Stimulated activated CD8-positive, alpha-beta memory T cell treated with anti-CD3 and anti-CD28 coated beads, Interleukin-4, amount 100 ng/mL, for 48 hours (primary cell): Measurements from ENCODE around the gene AKNA.

Experiments
- DNase-seq: peaks from one replicate; pipeline ENCODE4 v3.0.0-alpha.2; 2020

Gene AKNA

DNA sequence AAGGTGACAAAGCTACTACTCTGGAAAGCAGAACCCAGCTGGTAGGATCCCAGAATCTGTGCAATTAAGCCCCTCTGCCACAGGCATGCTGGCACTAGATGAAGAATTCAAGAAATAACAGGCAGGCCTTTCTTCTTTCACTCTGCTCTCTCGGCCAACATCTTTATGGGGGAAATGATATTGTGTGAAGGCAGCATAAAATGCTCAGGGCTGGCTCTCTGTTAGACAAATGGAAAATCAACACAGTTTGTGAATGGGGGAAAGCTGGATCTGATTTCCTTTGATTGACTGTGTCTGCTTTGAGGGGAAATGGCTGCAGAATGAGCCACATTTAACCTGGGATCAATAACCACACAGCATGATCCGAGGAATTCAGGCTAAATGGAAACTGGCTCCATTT is 29.1 kb upstream of the AKNA start:
- no peak for DNase-seq

GRCh38 chr9:114416290-114416689 is 28.5 kb upstream of the AKNA start:
- DNase-seq: no peak

- DNase-seq: no peak
Observed at GRCh38 chr9:114414346-114414745, 26.6 kb upstream of the AKNA start.

- DNase-seq: no peak
Observed at GRCh38 chr9:114413861-114414301, 26.1 kb upstream of the AKNA start.

- DNase-seq: no peak
Observed at GRCh38 chr9:114412048-114412683, 24.4 kb upstream of the AKNA start.

GRCh38 chr9:114411452-114411851 is 23.7 kb upstream of the AKNA start:
- DNase-seq: no peak

- DNase-seq: no peak
Observed at GRCh38 chr9:114410910-114411309, 23.1 kb upstream of the AKNA start.

DNA sequence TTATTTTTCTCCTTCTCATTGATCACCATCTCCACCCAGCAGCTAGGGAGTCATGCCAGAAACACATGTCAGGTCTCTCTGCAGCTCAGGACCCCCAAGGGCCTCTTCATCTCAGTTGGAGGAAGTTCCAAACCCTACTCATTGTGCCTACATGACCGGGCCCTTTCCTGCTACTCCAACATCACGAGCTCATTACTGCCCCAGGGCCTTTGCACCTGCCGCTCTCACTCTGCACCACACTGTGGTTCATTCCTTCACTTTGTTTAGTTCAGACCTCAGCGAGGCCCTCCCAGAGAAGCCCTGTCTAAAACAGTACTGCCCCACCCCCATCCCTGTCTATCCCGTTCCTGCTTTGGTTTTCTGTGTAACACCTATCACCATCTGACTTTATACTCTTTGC is 22.1 kb upstream of the AKNA start:
- no peak for DNase-seq

GRCh38 chr9:114409103-114409780 is 21.5 kb upstream of the AKNA start:
- DNase-seq: no peak

- DNase-seq: no peak
Observed at GRCh38 chr9:114408645-114409044, 20.9 kb upstream of the AKNA start.

DNA sequence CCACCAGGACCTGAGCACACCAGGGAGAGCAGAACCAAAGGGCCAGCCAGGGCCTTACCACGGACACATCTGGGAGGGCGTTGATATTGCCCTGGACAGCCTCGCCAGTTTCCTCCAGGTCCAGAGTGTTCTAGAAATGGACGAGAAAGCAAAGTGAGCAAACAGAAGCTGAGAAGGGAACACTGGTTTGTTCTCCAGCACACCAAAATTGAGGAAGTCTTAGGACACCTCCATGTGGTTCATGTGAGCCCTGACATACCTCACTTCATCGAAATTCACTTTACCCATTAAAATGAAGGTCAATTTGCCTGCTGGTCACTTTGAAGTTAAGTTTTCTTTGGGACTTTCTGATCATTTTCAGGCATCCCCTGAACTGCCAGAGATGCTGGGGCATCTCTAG is 20.1 kb upstream of the AKNA start:
- no peak for DNase-seq

GRCh38 chr9:114406441-114406840 is 18.7 kb upstream of the AKNA start:
- DNase-seq: no peak

DNA sequence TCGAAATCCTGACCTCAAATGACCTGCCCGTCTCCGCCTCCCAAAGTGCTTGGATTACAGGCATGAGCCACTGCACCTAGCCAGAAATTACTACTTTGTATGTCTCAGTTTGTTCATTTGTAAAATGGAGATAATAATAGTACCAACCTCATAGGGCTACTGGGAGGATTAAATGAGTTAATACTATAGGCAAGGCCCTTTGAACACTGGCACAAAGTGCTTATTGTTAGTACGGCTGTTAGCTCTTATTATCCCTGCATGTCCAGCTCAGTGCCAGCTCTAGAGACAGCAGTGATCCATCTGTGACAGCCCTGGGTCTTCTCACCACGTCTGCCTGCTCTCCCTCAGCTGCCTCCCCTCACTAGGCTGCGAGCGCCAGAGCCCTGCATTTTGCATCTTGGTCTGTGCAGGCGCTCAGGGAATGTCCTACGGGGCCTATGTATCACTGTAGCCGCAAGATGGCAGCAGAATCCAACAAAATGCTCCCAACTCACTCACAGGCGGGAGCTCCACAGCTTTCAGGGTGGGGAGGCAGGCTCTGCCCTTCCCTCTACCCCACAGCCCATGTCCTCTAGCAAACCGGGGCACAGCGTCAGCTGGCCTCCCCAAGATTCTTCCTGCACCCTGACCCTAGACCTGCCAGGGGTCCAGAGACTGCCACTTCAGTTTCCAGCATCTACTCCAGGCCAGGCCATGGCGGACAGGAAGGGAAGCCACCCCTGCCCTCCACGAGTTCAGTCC is 17.7 kb upstream of the AKNA start:
- DNase-seq: peak; percentile 82

GRCh38 chr9:114404531-114404930 is 16.7 kb upstream of the AKNA start:
- DNase-seq: no peak

DNA sequence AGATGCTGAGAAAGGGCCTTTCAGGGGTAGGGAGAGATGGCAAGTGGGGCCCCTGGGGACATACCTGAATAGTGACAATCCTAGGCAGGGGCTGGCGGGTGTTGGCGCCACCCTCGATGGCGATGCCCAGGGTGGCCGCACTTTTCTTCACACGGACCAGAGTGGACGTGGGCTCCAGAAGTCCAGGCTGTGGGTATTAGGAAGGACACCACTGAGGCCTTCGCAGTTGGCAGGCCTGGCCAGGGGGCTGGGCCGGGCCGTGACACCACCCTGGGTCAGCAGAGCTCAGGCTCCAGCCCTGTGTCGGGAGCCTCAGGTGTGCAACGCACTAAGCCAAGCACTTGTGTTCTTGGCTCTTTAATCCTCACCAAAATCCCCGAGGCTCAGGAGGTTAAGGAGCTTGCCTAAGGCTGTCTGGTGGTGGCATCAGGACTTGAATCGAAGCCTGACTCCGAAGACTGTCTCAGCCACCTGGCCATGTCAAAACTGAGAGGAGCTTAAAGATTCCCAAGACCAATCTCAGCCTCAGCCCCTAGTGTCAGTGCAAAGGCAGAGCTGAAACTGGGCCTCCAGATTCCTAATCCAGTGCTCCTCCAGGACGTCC is 15.5 kb upstream of the AKNA start:
- DNase-seq: no peak

GRCh38 chr9:114401344-114401743 is 13.6 kb upstream of the AKNA start:
- no peak for DNase-seq

GRCh38 chr9:114400772-114401171 is 13.0 kb upstream of the AKNA start:
- no peak for DNase-seq

DNA sequence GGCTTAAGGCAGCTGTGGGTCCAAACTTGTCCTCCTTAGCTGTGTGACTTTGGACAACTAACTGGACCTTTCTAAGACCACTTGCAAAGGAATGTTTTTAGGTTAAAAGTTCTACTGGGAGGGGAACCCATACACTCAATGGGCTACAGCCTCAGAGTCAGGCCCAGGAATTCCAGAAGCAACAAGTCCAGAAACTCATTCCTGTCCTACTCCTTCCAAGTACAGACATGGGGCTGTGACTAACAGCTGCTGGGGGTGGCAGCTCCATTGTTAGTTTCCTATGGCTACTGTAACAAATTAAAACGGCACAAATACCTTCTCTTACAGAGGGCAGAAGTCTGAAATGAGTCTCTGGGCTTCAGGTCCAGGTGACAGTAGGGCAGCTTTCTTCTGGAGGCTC is 12.4 kb upstream of the AKNA start:
- no peak for DNase-seq

DNA sequence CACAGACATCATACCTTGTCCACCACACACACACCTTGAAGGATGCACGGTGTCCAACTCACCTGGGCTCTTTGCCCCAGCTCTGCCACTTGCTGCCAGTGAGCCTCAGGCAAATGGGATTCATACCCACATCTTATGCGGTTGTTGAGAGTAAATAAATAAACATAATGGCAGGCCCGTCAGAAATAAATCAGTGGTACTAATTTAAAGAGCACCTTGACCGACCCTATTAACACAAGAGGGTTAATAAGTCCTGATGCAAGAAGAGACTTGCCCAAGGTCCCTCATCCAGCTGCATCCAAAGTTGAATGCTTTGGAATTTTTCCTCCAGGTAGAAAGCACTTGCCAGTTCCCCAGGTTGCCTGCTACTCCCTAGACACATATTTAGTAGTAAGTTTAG is 11.6 kb upstream of the AKNA start:
- DNase-seq: no peak

- peak; percentile 98 for DNase-seq
Observed at GRCh38 chr9:114397848-114398605, 10.2 kb upstream of the AKNA start.

GRCh38 chr9:114397219-114397847 is 9.6 kb upstream of the AKNA start:
- no peak for DNase-seq

GRCh38 chr9:114396558-114397218 is 8.9 kb upstream of the AKNA start:
- no peak for DNase-seq
